Mucosa of gallbladder (tissue), 1 donor: Measurements from ENCODE around the gene GCM1. TPM values are rescaled to one million over a fixed set of nuclear protein-coding genes. Genes with fewer than 3 reads are reported as not detected.

Source experiments
- DNase-seq: peaks from one replicate; pipeline ENCODE4 v3.0.0-alpha.2; 2020; ENCODE audit warnings: low spot score
- total RNA-seq: library from RNA; stranded (reverse); gene quantifications from one replicate; pipeline ENCODE4 v1.2.1, GENCODE V29; 2021
- donor health status: DM: no; HTN: no; CAD: no.

GCM1 gene
- total RNA-seq, 1 donor from 2014 or later = not detected

DNA sequence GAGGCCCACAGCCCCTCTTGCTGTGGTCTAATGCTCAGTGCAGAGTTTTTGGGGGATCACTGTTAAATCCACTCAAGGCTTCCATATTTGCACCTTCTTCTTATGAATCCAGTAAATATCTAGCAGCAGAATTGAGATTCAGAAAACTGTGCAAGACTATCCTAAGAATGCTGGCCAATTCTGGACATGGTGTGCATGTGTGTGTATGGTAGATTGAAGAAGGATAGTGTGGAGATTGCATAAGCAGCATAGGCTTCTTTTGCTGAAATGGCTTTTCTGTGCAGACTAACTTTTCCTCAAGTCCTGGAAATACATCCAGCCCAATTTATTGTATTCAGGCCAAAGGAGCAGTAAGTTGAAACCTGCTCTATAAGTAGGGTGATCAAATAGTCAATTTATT is 43.7 kb downstream of the GCM1 start:
- no peak for DNase-seq

DNA sequence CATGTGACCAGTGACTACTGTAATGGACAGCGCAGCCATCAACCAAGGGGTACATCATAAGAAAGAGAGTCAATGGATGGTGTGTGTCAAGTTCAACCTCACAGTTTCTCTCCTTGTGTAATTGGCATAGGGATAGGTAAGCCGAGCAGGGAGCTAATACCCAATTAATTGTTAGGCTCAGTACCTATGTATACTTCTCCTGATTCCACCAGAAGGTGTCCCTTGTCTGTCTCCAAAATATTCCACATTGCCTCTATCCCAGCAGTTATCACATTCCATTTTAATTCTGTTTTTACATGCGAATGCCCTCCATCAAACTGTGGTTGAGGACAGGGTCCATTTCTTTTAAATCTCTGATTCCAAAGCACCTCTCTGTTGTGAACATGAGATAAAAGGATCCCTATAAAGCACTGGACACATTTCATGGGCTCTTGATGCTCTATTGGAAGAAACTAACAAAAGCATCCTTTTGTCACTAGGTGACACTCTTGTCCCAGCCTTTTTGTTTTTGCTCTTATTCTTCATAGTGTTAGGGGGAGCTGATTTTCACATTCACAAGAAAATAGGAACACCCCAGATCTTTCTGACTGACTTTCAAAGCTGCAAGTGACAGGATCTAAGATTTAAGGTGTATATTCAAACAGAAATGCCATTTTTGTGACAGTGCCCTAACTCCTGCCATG is 44.5 kb downstream of the GCM1 start:
- DNase-seq = no peak

DNA sequence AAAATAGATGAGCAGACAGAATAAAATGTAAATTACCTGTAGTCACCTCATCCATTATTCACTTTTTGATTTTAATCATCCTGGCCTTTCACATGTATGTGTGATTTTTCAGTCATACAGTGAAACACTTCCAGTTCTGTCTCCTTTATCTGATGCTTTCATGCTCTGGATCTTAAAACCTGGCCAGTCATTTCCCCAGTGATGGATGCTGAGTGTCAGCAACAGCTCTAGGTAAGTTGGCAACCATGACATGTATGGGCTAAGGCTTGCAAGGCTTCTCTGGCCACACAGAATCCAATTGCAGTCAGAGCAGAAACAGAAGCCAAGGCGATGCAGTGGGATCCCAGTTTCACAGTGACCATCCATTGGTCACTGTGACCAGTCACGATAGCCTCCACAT is 47.6 kb downstream of the GCM1 start:
- DNase-seq = no peak

DNA sequence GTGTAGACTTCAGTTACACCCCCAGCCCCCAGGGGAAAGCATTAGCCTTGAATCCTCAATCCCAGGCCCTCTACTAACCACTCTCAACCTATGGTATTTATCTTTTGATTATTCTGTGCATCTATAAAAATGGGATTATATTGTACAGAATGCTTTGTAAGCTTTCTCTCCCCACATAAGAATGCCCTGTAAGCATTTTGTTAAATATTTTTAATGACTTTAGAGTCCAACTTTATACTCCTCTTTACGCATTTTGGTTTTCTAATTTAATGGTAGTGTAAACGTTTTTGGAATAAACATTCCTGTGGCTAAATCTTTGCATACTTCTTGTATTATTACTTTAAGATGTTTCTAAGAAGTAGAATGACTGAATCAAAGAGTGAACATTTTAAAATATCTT is 48.1 kb downstream of the GCM1 start:
- no peak for DNase-seq

DNA sequence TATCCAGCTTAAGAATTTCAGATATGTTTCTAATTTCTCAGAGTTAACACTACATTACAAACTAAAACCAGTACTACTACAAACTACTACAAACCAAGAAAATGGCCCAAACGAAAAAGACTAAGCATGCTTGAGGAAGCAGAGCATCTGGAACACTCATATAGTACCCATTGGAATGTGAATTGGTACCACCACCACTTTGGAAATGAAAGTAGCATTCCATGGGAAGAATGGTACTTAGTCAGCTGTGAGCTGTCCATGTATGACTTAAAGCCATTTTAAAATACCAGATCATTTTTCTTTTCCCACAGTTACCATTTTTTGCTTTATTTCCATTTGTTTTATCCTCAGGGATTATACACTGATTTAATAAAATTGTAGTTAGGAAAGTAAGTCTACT is 52.9 kb downstream of the GCM1 start:
- DNase-seq = no peak

DNA sequence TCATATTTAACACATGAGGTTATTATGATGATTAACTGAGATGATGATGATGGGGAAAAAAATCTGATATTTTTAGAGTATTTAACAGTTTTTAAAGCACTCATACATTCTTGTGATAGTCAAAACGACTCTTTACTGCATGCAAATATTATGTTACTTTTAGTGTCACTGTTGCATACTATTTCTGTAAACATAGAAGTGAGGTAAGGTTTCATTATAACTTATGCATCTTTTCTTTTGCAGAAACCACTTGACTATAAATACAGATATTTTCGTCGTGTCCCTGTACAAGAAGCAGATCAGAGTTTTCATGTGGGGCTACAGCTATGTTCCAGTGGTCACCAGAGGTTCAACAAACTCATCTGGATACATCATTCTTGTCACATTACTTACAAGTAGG is 53.4 kb downstream of the GCM1 start:
- DNase-seq = no peak

DNA sequence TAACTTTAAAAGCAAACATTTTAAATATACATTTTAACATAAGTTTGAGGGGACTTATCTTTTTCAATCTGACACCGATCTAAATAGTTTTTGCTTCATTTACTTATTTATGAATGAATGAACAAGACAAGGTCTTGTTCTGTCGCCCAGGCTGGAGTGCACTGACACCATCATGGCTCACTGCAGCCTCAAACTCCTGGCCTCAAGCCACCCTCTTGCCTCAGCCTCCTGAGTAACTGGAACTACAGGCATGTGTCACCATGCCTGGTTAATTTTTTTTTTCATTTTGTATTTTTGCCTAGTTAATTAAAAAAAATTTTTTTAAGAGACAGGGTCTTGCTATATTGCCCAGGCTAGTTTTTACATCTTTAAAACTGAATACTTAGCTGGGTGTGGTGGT is 58.1 kb downstream of the GCM1 start:
- DNase-seq = no peak

DNA sequence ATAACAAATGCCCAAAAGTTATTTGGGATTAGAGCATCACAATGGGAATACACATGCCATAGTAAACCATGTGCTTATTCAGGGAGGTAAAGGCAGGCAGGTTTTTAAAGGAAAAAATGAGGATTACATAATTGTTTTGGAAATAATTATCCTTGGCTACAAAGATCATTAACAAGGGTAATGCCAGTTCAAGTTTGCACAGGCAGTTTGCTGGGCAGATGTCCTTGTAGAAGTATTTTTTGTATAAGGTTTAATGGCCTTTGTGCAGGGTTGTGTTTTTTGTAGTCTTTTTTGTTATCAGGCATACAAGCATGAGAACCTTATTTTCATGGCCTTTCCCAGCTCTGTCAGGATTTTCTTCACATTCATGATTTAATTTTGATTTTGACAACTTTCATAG is 58.7 kb downstream of the GCM1 start:
- no peak for DNase-seq

DNA sequence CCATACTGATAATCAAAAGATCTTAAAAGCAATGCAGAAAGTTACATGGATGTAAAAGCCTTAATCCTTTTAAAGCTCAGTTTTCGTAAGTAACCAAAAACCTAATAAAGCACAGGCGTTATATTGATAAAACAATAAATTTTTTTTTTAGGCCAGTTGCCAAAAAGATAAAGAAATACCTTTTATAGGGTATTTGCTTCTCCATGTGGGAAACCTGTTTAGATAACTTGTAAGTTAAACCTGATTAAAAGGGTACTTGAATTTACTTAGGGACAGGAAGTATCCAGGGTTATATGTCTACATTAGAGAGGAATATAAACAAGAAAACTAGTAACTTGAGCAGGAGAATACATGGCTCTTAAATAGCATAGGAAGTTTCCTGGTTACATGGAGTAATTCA is 62.3 kb downstream of the GCM1 start:
- DNase-seq = no peak

DNA sequence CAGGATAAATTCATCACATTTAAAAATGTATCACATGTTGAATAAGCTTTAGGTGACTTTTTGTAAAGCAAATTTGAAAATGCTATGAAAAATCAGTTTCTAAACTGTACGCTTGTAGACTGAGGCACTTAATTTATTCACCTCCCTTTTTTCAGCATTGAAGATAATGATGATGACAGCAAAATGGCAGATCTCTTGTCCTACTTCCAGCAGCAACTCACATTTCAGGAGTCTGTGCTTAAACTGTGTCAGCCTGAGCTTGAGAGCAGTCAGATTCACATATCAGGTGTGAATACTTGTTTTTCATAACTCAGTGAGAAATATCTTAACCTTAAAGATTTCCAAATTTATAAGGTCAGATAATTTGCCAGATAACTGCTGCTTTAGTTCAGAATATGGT is 67.8 kb downstream of the GCM1 start:
- DNase-seq = no peak

Other genes with a start within 250 kb of the GCM1 start
- not detected for gene GSTA3, start 239.1 kb downstream of the GCM1 start, total RNA-seq
- 19.9 TPM for gene GSTA4, start 153.6 kb downstream of the GCM1 start, total RNA-seq
- 14.7 TPM for gene CILK1, start 87.0 kb downstream of the GCM1 start, total RNA-seq
- 88.1 TPM for gene FBXO9, start 83.4 kb downstream of the GCM1 start, total RNA-seq
- 83.3 TPM for gene ELOVL5, start 200.1 kb upstream of the GCM1 start, total RNA-seq